ENCODE results near the gene FPR2.

DNA sequence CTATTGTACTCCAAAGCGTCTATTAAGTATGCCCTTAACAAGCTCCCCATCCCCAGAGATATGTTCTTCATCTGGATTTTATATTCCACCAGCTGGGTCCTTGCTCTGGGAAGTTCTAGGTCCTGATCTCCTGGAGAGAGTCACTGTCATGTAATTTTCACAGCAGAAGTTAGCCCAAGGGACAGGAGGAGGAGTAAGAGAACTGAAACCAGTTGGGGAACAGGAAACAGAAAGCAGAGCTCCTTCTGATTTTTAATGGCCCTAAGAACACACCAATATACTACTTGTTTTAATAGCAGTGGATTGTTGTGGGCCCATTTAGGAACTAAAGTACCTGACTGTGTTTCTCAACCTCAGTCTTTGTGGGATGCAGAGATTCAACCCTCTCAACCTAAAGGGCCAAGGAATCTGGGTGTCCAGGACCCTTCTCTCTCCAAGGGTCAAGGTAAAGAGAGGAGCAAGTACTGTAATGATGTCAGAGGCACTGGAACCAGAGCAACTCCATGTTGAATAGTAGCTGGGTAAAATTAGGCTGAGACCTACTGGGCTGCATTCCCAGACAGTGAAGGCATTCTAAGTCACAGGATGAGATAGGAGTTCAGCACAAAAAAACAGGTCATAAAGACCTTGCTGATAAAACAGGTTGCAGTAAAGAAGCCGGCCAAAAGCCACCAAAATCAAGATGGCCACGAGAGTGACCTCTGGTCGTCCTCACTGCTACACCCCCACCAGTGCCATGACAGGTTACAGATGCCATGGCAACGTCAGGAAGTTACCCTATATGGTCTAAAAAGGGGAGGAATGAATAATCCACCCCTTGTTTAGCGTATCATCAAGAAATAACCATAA lies 25.9 kb downstream of the FPR2 start:
- TF ChIP-seq, protein P1, sequence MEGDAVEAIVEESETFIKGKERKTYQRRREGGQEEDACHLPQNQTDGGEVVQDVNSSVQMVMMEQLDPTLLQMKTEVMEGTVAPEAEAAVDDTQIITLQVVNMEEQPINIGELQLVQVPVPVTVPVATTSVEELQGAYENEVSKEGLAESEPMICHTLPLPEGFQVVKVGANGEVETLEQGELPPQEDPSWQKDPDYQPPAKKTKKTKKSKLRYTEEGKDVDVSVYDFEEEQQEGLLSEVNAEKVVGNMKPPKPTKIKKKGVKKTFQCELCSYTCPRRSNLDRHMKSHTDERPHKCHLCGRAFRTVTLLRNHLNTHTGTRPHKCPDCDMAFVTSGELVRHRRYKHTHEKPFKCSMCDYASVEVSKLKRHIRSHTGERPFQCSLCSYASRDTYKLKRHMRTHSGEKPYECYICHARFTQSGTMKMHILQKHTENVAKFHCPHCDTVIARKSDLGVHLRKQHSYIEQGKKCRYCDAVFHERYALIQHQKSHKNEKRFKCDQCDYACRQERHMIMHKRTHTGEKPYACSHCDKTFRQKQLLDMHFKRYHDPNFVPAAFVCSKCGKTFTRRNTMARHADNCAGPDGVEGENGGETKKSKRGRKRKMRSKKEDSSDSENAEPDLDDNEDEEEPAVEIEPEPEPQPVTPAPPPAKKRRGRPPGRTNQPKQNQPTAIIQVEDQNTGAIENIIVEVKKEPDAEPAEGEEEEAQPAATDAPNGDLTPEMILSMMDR (IDR thresholded peaks at IDR 0.05), result no peak
- no peak for TF ChIP-seq POLR2A (IDR thresholded peaks at IDR 0.05)

Measured in ovary (tissue), 3 donors.